Measurements from ENCODE around the gene LINC00632.

Gene LINC00632

GRCh38 chrX:140765043-140765784, 55.7 kb downstream of the LINC00632 start:
- no peak for DNase-seq

DNA sequence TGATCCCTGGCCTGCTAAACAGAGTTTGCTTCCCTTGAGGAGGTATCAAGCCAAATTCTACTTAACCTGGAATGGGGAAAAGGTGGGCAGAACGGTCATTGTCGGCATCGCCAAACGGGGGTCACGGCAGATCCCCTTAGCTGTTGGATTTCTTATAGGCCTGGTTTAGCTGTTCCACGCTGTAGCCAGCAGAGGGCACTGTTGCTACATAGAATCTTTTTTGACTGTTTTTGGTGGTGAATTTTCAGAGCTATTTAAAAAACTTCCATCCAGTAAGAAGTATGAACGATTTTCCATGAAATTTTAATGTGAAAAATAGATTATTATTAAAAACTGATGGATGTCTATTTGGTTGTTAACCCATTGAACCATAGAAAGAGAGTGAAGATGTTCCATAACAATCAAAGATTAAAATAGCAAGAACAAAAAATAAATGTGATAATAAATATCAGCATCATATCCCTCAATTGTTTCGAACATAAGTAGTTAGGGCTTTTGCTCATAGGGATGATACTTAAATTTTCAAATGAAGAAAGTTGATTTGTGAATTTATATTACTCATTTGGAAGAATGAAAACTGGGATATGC, 56.6 kb downstream of the LINC00632 start:
- DNase-seq, result peak; percentile 0

DNA sequence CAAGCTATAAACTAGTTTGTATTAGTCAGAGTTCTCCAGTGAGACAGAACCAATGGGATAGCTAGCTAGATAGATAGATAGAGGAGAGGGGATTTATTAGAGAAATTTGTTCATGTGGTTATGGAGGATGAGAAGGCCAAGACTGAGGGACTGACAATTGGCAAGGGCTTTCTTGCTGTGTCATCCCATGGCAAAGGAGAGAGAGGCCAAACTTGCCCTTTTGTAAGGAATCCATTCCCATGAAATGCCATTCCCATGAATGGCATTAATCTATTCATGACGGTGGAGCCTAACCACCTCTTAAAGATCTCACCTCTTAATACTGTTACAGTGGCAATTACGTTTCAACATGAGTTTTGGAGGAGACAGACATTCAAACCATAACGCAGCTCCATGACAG, 58.1 kb downstream of the LINC00632 start:
- no peak for DNase-seq

- no peak for DNase-seq
Observed at GRCh38 chrX:140775211-140775610, 65.7 kb downstream of the LINC00632 start.

- no peak for DNase-seq
Observed at GRCh38 chrX:140776320-140776719, 66.8 kb downstream of the LINC00632 start.

DNA sequence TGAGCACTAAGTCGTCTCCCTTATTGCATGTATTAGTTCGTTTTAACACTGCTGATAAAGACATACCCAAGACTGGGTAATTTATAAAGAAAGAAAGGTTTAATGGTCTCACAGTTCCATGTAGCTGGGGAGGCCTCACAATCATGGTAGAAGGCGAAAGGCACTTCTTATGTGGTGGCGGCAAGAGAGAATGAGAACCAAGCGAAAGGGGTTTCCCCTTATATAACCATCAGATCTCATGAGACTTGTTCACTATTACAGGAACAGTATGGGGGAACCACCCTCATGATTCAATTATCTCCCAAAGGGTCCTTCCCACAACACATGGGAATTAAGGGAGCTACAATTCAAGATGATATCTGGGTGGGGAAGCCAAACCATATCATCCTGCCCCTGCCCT, 85.1 kb downstream of the LINC00632 start:
- DNase-seq, result no peak

DNA sequence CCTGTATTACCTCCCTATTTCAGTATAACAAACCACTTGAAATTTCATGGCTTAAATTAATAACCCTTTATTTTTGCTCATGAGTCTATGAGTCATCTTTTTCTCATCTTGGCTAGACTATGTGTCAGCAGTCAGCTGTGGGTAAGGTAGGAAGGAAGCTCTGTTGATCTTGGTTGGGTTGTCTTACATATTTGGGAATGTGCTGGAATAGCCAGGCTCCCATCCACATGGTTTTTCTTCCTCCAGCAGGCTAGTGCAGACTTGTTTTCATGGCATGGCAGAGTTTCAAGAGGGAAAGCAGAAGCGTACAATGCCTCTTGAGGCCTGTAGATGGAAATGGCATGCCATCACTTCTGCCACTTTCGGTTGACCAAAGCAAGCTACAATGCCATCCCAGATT, 89.7 kb downstream of the LINC00632 start:
- DNase-seq, result no peak

DNA sequence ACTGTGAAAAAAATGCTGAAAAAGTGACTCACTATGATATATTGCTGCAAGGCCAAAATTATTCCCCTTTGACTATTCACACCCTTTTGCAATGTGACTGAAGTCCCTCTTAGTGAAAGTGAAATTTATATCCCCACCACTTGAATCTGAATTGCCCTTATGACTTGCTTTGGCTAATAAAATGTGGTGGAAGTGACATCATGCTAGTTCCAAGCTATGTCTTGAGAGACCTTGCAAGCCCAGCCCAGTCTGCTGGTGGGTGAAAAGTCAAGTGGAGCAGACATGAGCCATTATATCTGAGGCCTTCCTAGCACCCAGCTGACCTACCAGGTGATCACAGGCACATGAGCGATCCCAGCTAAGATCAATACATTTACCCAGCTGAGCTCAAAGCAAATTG, 94.7 kb downstream of the LINC00632 start:
- DNase-seq, result no peak

GRCh38 chrX:140815868-140816267, 106.3 kb downstream of the LINC00632 start:
- DNase-seq, result no peak

DNA sequence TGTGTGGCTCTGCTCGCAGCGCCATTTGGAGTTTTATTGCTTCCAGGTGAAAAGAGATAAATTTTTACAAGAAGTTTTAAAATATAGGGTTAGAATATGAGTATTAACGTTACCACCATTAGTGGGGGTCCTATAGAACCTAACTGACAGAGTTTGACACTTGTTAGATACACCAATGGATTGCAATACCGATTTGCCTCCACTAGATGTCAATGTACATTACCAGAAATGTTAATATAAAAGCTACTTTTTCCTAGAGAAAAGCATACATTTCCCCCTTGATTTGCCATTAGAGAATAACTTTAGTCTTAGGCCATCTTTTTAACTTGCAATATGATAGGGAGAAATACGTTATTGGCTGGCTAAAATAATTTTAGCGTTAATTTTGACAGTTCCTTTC, 108.4 kb downstream of the LINC00632 start:
- no peak for DNase-seq

- no peak for DNase-seq
Observed at GRCh38 chrX:140821280-140821679, 111.7 kb downstream of the LINC00632 start.

- no peak for DNase-seq
Observed at GRCh38 chrX:140822184-140822583, 112.6 kb downstream of the LINC00632 start.

DNA sequence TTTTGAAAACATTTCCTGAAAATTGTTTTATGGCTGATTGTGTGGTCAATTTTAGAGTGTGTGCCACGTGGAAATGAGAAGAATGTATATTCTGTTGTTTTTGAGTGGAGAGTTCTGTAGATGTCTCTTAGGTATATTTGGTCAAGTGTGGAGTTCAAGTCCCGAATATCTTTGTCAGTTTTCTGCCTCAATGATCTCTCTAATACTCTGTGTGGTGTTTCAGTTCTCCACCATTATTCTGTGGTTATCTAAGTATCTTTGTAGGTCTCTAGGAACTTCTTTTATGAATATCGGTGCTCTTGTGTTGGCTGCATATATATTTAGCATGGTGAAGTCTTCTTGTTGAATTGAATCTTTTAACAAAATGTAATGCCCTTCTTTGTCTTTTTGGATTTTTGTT, 113.3 kb downstream of the LINC00632 start:
- no peak for DNase-seq

GRCh38 chrX:140836874-140837273, 127.3 kb downstream of the LINC00632 start:
- no peak for DNase-seq
